Stomach (tissue), 4 donors: ENCODE data around the gene ELP2.

ENCODE experiments used
- POLR2A ChIP-seq, 4 donors: fragments of 450-650 bp; IDR thresholded peaks; one replicate each; pipeline ENCODE4 v1.6.1; 2016; ENCODE audit warnings: antibody characterized with exemption in 4 of 4, control low read depth in 2 of 4, mild to moderate bottlenecking in 1 of 4, moderate library complexity in 1 of 4
- TF ChIP-seq, protein P1 (sequence below), 7 experiments: fragments of 450-650 bp in 4 of 7; fragments of 200-600 bp in 3 of 7; sonication (generic) in 3 of 7; IDR thresholded peaks; one replicate each; pipeline ENCODE4 v1.5.1; 2016 to 2019; ENCODE audit warnings: antibody characterized with exemption in 7 of 7, control low read depth in 2 of 7, mild to moderate bottlenecking in 1 of 7

DNA sequence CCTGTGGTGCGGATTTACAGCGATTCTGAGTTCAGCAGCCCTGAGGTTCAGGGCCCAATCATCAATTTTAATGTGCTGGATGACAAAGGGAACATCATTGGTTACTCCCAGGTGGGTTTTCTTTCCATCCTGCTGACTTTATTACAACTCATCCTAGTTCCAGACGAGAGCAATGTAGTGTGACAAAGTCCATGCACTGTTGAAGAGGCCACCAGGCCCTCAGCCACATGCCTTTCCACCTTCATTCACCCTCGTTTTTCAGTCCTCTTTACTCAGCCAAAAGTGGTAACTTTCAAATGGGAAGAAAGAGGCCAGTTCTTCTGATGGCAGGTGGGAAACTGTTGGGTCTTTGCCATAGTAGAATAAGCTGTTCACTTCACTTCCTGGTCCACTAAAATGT lies 75.5 kb downstream of the ELP2 start:
- no peak for TF ChIP-seq POLR2A (IDR thresholded peaks at IDR 0.05)
- TF ChIP-seq, protein P1, sequence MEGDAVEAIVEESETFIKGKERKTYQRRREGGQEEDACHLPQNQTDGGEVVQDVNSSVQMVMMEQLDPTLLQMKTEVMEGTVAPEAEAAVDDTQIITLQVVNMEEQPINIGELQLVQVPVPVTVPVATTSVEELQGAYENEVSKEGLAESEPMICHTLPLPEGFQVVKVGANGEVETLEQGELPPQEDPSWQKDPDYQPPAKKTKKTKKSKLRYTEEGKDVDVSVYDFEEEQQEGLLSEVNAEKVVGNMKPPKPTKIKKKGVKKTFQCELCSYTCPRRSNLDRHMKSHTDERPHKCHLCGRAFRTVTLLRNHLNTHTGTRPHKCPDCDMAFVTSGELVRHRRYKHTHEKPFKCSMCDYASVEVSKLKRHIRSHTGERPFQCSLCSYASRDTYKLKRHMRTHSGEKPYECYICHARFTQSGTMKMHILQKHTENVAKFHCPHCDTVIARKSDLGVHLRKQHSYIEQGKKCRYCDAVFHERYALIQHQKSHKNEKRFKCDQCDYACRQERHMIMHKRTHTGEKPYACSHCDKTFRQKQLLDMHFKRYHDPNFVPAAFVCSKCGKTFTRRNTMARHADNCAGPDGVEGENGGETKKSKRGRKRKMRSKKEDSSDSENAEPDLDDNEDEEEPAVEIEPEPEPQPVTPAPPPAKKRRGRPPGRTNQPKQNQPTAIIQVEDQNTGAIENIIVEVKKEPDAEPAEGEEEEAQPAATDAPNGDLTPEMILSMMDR (IDR thresholded peaks at IDR 0.05): no peak
